HepG2 (cell line): ENCODE results near the gene YTHDF1. TPM values are rescaled to one million over a fixed set of nuclear protein-coding genes. Genes with fewer than 3 reads are reported as not detected.

Experiments
- HNRNPUL1 ChIP-seq: fragments of 200-400 bp; formaldehyde crosslinking; IDR thresholded peaks from 2 replicates; pipeline ENCODE4 v1.6.1; 2017; ENCODE audit warnings: low read depth, mild to moderate bottlenecking, low read length, moderate library complexity
- HOXA3 ChIP-seq: sonication (generic); formaldehyde crosslinking; IDR thresholded peaks from 2 replicates; pipeline ENCODE4 v1.5.0; 2020; ENCODE audit warnings: missing genetic modification reagents
- MAZ ChIP-seq, 2 experiments: sonication (generic) in 1 of 2; formaldehyde crosslinking in 1 of 2; IDR thresholded peaks; 2 replicates each; pipeline versions ENCODE4 v1.5.0 to v1.6.1; 2012 to 2020; ENCODE audit warnings: low read depth in 2 of 2, mild to moderate bottlenecking in 2 of 2, borderline replicate concordance in 1 of 2, improper control_type of control experiment in 1 of 2, low read length in 1 of 2, missing genetic modification reagents in 1 of 2, moderate library complexity in 1 of 2
- MZF1 ChIP-seq: sonication (generic); formaldehyde crosslinking; IDR thresholded peaks from 2 replicates; pipeline ENCODE4 v1.8.1; 2023; ENCODE audit warnings: mild to moderate bottlenecking, missing genetic modification reagents, borderline replicate concordance
- NR3C1 ChIP-seq: sonication (generic); formaldehyde crosslinking; IDR thresholded peaks from 2 replicates; pipeline ENCODE4 v1.4.0; 2020; ENCODE audit warnings: missing genetic modification reagents
- PAWR ChIP-seq: sonication (generic); formaldehyde crosslinking; IDR thresholded peaks from 2 replicates; pipeline ENCODE4 v1.4.0; 2020; ENCODE audit warnings: missing genetic modification reagents, mild to moderate bottlenecking, borderline replicate concordance
- PRPF4 ChIP-seq: fragments of 200-400 bp; formaldehyde crosslinking; IDR thresholded peaks from 2 replicates; pipeline ENCODE4 v1.6.1; 2016; ENCODE audit warnings: low read length, low read depth; ENCODE audit not compliant: poor library complexity, severe bottlenecking
- REPIN1 ChIP-seq: sonication (generic); formaldehyde crosslinking; IDR thresholded peaks from 2 replicates; pipeline ENCODE4 v1.8.0; 2022; ENCODE audit warnings: missing genetic modification reagents, low read depth, mild to moderate bottlenecking, borderline replicate concordance
- TAF15 ChIP-seq: fragments of 200-400 bp; formaldehyde crosslinking; IDR thresholded peaks from one replicate; pipeline ENCODE4 v1.6.1; 2018; ENCODE audit warnings: mild to moderate bottlenecking, low read depth, low read length; ENCODE audit not compliant: poor library complexity, severe bottlenecking
- ZBTB7A ChIP-seq: sonication (generic); formaldehyde crosslinking; IDR thresholded peaks from 2 replicates; pipeline ENCODE4 v1.8.0; 2022; ENCODE audit warnings: mild to moderate bottlenecking, missing genetic modification reagents
- ZNF430 ChIP-seq: sonication (generic); formaldehyde crosslinking; IDR thresholded peaks from 2 replicates; pipeline ENCODE4 v1.9.0; 2021; ENCODE audit warnings: mild to moderate bottlenecking, missing genetic modification reagents
- ZSCAN29 ChIP-seq: sonication (generic); formaldehyde crosslinking; conservative IDR thresholded peaks from 2 replicates; pipeline ENCODE4 v1.4.0; 2020; ENCODE audit warnings: mild to moderate bottlenecking, missing genetic modification reagents
- polyA plus RNA-seq, 8 experiments: library from polyadenylated mRNA; depleted of rRNA in 3 of 8; stranded (reverse) in 7 of 8; unstranded in 1 of 8; fragments of >200 nt; fragmentation: Illumina TruSeq in 4 of 8; extraction: Trizol in 4 of 8; gene quantifications; 2 replicates each; pipeline versions ENCODE4 v1.2.1 to v1.2.3, GENCODE V29; 2011 to 2016; ENCODE audit warnings: low read depth in 4 of 8, missing spikeins in 1 of 8, mixed read lengths in 1 of 8; ENCODE audit not compliant: insufficient read depth in 1 of 8
- total RNA-seq, 5 experiments: library from RNA; depleted of rRNA; stranded (reverse); fragments of >200 nt; fragmentation: Illumina TruSeq; extraction: Trizol; gene quantifications; 2 replicates each; pipeline ENCODE4 v1.2.3, GENCODE V29; 2016; ENCODE audit warnings: low read depth in 1 of 5
- TF ChIP-seq, protein P1 (sequence below): sonication (generic); formaldehyde crosslinking; IDR thresholded peaks from 2 replicates; pipeline ENCODE4 v1.5.0; 2020; ENCODE audit warnings: missing genetic modification reagents
- TF ChIP-seq, protein P2 (sequence below): sonication (generic); formaldehyde crosslinking; IDR thresholded peaks from 2 replicates; pipeline ENCODE4 v1.9.0; 2021; ENCODE audit warnings: missing genetic modification reagents, borderline replicate concordance
- TF ChIP-seq, protein P3 (sequence below): sonication (generic); formaldehyde crosslinking; IDR thresholded peaks from 2 replicates; pipeline ENCODE4; 2020; ENCODE audit warnings: missing genetic modification reagents, mild to moderate bottlenecking, borderline replicate concordance
- TF ChIP-seq, protein P4 (sequence below): sonication (generic); formaldehyde crosslinking; IDR thresholded peaks from 2 replicates; pipeline ENCODE4 v1.5.1; 2020; ENCODE audit warnings: mild to moderate bottlenecking, moderate library complexity, missing genetic modification reagents
- TF ChIP-seq, protein P5 (sequence below): sonication (generic); formaldehyde crosslinking; IDR thresholded peaks from 2 replicates; pipeline ENCODE4 v1.8.1; 2023; ENCODE audit warnings: mild to moderate bottlenecking, missing genetic modification reagents

The YTHDF1 gene
- total and polyA plus RNA-seq, 2 of the 13 experiments (the other 11 are each of a cell fraction or from before 2014, with no cell fraction given), result 34.5 to 37.7 TPM

DNA sequence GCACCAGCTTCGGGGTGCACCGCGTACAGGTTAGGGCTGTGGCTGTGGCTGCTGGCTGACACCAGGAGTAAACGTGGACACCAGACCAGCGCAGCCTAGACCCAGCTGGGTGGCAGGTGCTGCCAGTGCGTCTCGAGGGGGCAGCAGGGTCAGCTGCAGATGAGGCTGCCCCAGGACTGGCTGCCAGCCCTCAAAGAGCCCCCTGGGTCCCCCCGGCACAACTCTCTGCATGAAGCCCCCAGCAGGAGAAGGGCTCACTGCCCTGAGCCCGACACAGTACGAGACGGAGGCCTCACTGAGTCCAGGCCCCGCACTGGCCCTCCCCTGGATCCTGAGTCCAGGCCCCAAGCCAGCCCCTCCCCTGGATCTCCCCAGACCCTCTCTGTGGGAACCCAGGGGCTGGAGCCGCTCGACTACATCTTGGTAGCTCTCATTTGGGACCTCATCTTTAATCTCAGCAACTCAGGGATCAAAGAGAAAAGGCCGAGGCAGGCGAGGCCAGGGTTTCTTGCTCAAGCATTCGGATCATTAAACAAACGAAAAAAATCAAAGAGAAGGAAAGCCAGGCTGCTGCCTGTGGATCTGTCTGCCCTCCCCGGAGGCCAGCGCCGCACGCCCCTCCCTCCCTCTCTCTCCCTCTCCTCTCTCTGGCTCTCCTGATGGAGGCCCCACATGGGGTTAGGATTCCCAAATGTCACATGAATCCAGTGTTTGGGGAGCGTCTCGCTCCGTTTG is 45.3 kb upstream of the YTHDF1 start (continued):
- TF ChIP-seq NR3C1 (CRISPR knock-in tag) (no peak), TAF15 (no peak), ZBTB7A (CRISPR knock-in tag) (0 out of 2 replicates have a peak, but pooled peaks have one; percentile 39), HNRNPUL1 (no peak), PAWR (CRISPR knock-in tag) (0 out of 2 replicates have a peak, but pooled peaks have one; percentile 15), ZSCAN29 (peak; percentile 91; the same call in 1 of the 2 replicates), ZNF430 (no peak), PRPF4 (no peak), REPIN1 (no peak), MZF1 (CRISPR knock-in tag) (no peak), HOXA3 (CRISPR knock-in tag) (peak; percentile 56), MAZ (IDR thresholded peaks at IDR 0.05; ENCODE audit: borderline replicate concordance, low read depth, low read length) (no peak), MAZ (CRISPR knock-in tag; IDR thresholded peaks at IDR 0.05; ENCODE audit: low read depth) (0 out of 2 replicates have a peak, but pooled peaks have one; percentile 29)
- TF ChIP-seq, protein P1, sequence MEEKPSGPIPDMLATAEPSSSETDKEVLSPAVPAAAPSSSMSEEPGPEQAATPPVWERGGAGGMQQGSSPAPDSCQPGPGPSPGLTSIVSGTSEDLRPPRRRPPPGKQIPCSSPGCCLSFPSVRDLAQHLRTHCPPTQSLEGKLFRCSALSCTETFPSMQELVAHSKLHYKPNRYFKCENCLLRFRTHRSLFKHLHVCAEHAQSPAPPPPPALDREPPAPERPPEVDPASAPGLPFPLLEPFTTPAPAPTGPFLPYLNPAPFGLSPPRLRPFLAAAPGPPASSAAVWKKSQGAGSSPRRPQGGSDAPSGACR (CRISPR knock-in tag), result 0 out of 2 replicates have a peak, but pooled peaks have one; percentile 31
- TF ChIP-seq, protein P2, sequence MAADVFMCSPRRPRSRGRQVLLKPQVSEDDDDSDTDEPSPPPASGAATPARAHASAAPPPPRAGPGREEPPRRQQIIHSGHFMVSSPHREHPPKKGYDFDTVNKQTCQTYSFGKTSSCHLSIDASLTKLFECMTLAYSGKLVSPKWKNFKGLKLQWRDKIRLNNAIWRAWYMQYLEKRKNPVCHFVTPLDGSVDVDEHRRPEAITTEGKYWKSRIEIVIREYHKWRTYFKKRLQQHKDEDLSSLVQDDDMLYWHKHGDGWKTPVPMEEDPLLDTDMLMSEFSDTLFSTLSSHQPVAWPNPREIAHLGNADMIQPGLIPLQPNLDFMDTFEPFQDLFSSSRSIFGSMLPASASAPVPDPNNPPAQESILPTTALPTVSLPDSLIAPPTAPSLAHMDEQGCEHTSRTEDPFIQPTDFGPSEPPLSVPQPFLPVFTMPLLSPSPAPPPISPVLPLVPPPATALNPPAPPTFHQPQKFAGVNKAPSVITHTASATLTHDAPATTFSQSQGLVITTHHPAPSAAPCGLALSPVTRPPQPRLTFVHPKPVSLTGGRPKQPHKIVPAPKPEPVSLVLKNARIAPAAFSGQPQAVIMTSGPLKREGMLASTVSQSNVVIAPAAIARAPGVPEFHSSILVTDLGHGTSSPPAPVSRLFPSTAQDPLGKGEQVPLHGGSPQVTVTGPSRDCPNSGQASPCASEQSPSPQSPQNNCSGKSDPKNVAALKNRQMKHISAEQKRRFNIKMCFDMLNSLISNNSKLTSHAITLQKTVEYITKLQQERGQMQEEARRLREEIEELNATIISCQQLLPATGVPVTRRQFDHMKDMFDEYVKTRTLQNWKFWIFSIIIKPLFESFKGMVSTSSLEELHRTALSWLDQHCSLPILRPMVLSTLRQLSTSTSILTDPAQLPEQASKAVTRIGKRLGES (CRISPR knock-in tag), result no peak
- TF ChIP-seq, protein P3, sequence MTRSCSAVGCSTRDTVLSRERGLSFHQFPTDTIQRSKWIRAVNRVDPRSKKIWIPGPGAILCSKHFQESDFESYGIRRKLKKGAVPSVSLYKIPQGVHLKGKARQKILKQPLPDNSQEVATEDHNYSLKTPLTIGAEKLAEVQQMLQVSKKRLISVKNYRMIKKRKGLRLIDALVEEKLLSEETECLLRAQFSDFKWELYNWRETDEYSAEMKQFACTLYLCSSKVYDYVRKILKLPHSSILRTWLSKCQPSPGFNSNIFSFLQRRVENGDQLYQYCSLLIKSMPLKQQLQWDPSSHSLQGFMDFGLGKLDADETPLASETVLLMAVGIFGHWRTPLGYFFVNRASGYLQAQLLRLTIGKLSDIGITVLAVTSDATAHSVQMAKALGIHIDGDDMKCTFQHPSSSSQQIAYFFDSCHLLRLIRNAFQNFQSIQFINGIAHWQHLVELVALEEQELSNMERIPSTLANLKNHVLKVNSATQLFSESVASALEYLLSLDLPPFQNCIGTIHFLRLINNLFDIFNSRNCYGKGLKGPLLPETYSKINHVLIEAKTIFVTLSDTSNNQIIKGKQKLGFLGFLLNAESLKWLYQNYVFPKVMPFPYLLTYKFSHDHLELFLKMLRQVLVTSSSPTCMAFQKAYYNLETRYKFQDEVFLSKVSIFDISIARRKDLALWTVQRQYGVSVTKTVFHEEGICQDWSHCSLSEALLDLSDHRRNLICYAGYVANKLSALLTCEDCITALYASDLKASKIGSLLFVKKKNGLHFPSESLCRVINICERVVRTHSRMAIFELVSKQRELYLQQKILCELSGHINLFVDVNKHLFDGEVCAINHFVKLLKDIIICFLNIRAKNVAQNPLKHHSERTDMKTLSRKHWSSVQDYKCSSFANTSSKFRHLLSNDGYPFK (CRISPR knock-in tag), result no peak
- TF ChIP-seq, protein P4, sequence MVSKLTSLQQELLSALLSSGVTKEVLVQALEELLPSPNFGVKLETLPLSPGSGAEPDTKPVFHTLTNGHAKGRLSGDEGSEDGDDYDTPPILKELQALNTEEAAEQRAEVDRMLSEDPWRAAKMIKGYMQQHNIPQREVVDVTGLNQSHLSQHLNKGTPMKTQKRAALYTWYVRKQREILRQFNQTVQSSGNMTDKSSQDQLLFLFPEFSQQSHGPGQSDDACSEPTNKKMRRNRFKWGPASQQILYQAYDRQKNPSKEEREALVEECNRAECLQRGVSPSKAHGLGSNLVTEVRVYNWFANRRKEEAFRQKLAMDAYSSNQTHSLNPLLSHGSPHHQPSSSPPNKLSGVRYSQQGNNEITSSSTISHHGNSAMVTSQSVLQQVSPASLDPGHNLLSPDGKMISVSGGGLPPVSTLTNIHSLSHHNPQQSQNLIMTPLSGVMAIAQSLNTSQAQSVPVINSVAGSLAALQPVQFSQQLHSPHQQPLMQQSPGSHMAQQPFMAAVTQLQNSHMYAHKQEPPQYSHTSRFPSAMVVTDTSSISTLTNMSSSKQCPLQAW, result no peak
- TF ChIP-seq, protein P5, sequence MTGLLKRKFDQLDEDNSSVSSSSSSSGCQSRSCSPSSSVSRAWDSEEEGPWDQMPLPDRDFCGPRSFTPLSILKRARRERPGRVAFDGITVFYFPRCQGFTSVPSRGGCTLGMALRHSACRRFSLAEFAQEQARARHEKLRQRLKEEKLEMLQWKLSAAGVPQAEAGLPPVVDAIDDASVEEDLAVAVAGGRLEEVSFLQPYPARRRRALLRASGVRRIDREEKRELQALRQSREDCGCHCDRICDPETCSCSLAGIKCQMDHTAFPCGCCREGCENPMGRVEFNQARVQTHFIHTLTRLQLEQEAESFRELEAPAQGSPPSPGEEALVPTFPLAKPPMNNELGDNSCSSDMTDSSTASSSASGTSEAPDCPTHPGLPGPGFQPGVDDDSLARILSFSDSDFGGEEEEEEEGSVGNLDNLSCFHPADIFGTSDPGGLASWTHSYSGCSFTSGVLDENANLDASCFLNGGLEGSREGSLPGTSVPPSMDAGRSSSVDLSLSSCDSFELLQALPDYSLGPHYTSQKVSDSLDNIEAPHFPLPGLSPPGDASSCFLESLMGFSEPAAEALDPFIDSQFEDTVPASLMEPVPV (CRISPR knock-in tag), result no peak
